Measurements from ENCODE around the gene SORBS2. TPM values are rescaled to one million over a fixed set of nuclear protein-coding genes. Genes with fewer than 3 reads are reported as not detected.

The SORBS2 gene
- polyA plus RNA-seq, 2 donors = 22.7 to 33.4 TPM

GRCh38 chr4:185548587-185548986 is 263.4 kb downstream of the SORBS2 start:
- Histone ChIP-seq H3K36me3 (ENCODE audit: control insufficient read depth in 2 of 2, insufficient read depth in 2 of 2, low read length in 1 of 2) (no peaks in the 10 kb centered on the region), H3K4me1 (ENCODE audit: control insufficient read depth in 2 of 2, insufficient read depth in 2 of 2, low read length in 1 of 2) (peaks cover 0 to under 1% of the 10 kb centered on the region in 2 donors), H3K9me3 (ENCODE audit: control insufficient read depth in 2 of 2, insufficient read depth in 1 of 2, low read depth in 1 of 2, low read length in 1 of 2) (peaks cover 0 to 2% of the 10 kb centered on the region in 2 donors), H3K4me3 (ENCODE audit: low read depth in 1 of 2, low read length in 2 of 2) (no peak overlapping the region), H3K27ac (ENCODE audit: low read depth in 2 of 2, low read length in 1 of 2) (no peak overlapping the region), H3K27me3 (ENCODE audit: control insufficient read depth in 1 of 2, insufficient read depth in 2 of 2, low read length in 2 of 2) (no peaks in the 10 kb centered on the region)
- 88 to 96% methylated on average over 1 of the region's 1 CpG for WGBS, 2 donors

GRCh38 chr4:185546335-185546734 is 265.7 kb downstream of the SORBS2 start:
- no peak overlapping the region for H3K4me3 ChIP-seq (ENCODE audit: low read depth in 1 of 2, low read length in 2 of 2)
- no peaks in the 10 kb centered on the region for H3K27me3 ChIP-seq (ENCODE audit: control insufficient read depth in 1 of 2, insufficient read depth in 2 of 2, low read length in 2 of 2)
- no peaks in the 10 kb centered on the region for H3K4me1 ChIP-seq (ENCODE audit: control insufficient read depth in 2 of 2, insufficient read depth in 2 of 2, low read length in 1 of 2)
- no peaks in the 10 kb centered on the region for H3K9me3 ChIP-seq (ENCODE audit: control insufficient read depth in 2 of 2, insufficient read depth in 1 of 2, low read depth in 1 of 2, low read length in 1 of 2)
- H3K27ac ChIP-seq (ENCODE audit: low read depth in 2 of 2, low read length in 1 of 2) = no peak overlapping the region
- WGBS, 2 donors = 72 to 78% methylated on average over 6 of the region's 6 CpGs
- no peaks in the 10 kb centered on the region for H3K36me3 ChIP-seq (ENCODE audit: control insufficient read depth in 2 of 2, insufficient read depth in 2 of 2, low read length in 1 of 2)

GRCh38 chr4:185542626-185543315 is 269.2 kb downstream of the SORBS2 start:
- H3K27me3 ChIP-seq (ENCODE audit: control insufficient read depth in 1 of 2, insufficient read depth in 2 of 2, low read length in 2 of 2) = no peaks in the 10 kb centered on the region
- peak overlapping the region; percentile 52 to 56 for H3K27ac ChIP-seq (ENCODE audit: low read depth in 2 of 2, low read length in 1 of 2)
- H3K9me3 ChIP-seq (ENCODE audit: control insufficient read depth in 2 of 2, insufficient read depth in 1 of 2, low read depth in 1 of 2, low read length in 1 of 2) = no peaks in the 10 kb centered on the region
- whole genome bisulfite sequencing, 2 donors = 65 to 66% methylated on average over 14 of the region's 14 CpGs
- H3K36me3 ChIP-seq (ENCODE audit: control insufficient read depth in 2 of 2, insufficient read depth in 2 of 2, low read length in 1 of 2) = no peaks in the 10 kb centered on the region
- no peaks in the 10 kb centered on the region for H3K4me1 ChIP-seq (ENCODE audit: control insufficient read depth in 2 of 2, insufficient read depth in 2 of 2, low read length in 1 of 2)
- no peak overlapping the region for H3K4me3 ChIP-seq (ENCODE audit: low read depth in 1 of 2, low read length in 2 of 2)

- Histone ChIP-seq H3K4me3 (ENCODE audit: low read depth in 1 of 2, low read length in 2 of 2) (no peak overlapping the region), H3K4me1 (ENCODE audit: control insufficient read depth in 2 of 2, insufficient read depth in 2 of 2, low read length in 1 of 2) (no peaks in the 10 kb centered on the region), H3K27me3 (ENCODE audit: control insufficient read depth in 1 of 2, insufficient read depth in 2 of 2, low read length in 2 of 2) (no peaks in the 10 kb centered on the region), H3K9me3 (ENCODE audit: control insufficient read depth in 2 of 2, insufficient read depth in 1 of 2, low read depth in 1 of 2, low read length in 1 of 2) (no peaks in the 10 kb centered on the region), H3K36me3 (ENCODE audit: control insufficient read depth in 2 of 2, insufficient read depth in 2 of 2, low read length in 1 of 2) (no peaks in the 10 kb centered on the region), H3K27ac (ENCODE audit: low read depth in 2 of 2, low read length in 1 of 2) (peak overlapping the region; percentile 52 to 53)
- 15 to 21% methylated on average over 10 of the region's 10 CpGs for WGBS, 2 donors
These were observed 270.7 kb downstream of the SORBS2 start for GRCh38 chr4:185541251-185541727.

- Histone ChIP-seq H3K27me3 (ENCODE audit: control insufficient read depth in 1 of 2, insufficient read depth in 2 of 2, low read length in 2 of 2) (no peaks in the 10 kb centered on the region), H3K27ac (ENCODE audit: low read depth in 2 of 2, low read length in 1 of 2) (peak overlapping the region in 1 of 2 donors; percentile 53), H3K9me3 (ENCODE audit: control insufficient read depth in 2 of 2, insufficient read depth in 1 of 2, low read depth in 1 of 2, low read length in 1 of 2) (no peaks in the 10 kb centered on the region), H3K36me3 (ENCODE audit: control insufficient read depth in 2 of 2, insufficient read depth in 2 of 2, low read length in 1 of 2) (no peaks in the 10 kb centered on the region), H3K4me1 (ENCODE audit: control insufficient read depth in 2 of 2, insufficient read depth in 2 of 2, low read length in 1 of 2) (no peaks in the 10 kb centered on the region), H3K4me3 (ENCODE audit: low read depth in 1 of 2, low read length in 2 of 2) (no peak overlapping the region)
- 56 to 58% methylated on average over 3 of the region's 3 CpGs for WGBS, 2 donors
These were observed 271.4 kb downstream of the SORBS2 start for GRCh38 chr4:185540487-185541120.

GRCh38 chr4:185540040-185540439 is 272.0 kb downstream of the SORBS2 start:
- H3K9me3 ChIP-seq (ENCODE audit: control insufficient read depth in 2 of 2, insufficient read depth in 1 of 2, low read depth in 1 of 2, low read length in 1 of 2) = no peaks in the 10 kb centered on the region
- no peaks in the 10 kb centered on the region for H3K36me3 ChIP-seq (ENCODE audit: control insufficient read depth in 2 of 2, insufficient read depth in 2 of 2, low read length in 1 of 2)
- no peaks in the 10 kb centered on the region for H3K4me1 ChIP-seq (ENCODE audit: control insufficient read depth in 2 of 2, insufficient read depth in 2 of 2, low read length in 1 of 2)
- H3K27me3 ChIP-seq (ENCODE audit: control insufficient read depth in 1 of 2, insufficient read depth in 2 of 2, low read length in 2 of 2) = no peaks in the 10 kb centered on the region
- H3K4me3 ChIP-seq (ENCODE audit: low read depth in 1 of 2, low read length in 2 of 2) = no peak overlapping the region
- no peak overlapping the region for H3K27ac ChIP-seq (ENCODE audit: low read depth in 2 of 2, low read length in 1 of 2)
- WGBS, 2 donors = 79 to 84% methylated on average over 8 of the region's 8 CpGs

- Histone ChIP-seq H3K4me3 (ENCODE audit: low read depth in 1 of 2, low read length in 2 of 2) (no peak overlapping the region), H3K4me1 (ENCODE audit: control insufficient read depth in 2 of 2, insufficient read depth in 2 of 2, low read length in 1 of 2) (no peaks in the 10 kb centered on the region), H3K9me3 (ENCODE audit: control insufficient read depth in 2 of 2, insufficient read depth in 1 of 2, low read depth in 1 of 2, low read length in 1 of 2) (no peaks in the 10 kb centered on the region), H3K36me3 (ENCODE audit: control insufficient read depth in 2 of 2, insufficient read depth in 2 of 2, low read length in 1 of 2) (no peaks in the 10 kb centered on the region), H3K27ac (ENCODE audit: low read depth in 2 of 2, low read length in 1 of 2) (no peak overlapping the region), H3K27me3 (ENCODE audit: control insufficient read depth in 1 of 2, insufficient read depth in 2 of 2, low read length in 2 of 2) (no peaks in the 10 kb centered on the region)
- whole genome bisulfite sequencing, 2 donors = 53 to 77% methylated on average over 1 of the region's 1 CpG
These were observed 273.2 kb downstream of the SORBS2 start for GRCh38 chr4:185538806-185539205.

GRCh38 chr4:185536411-185536709 is 275.6 kb downstream of the SORBS2 start:
- H3K36me3 ChIP-seq (ENCODE audit: control insufficient read depth in 2 of 2, insufficient read depth in 2 of 2, low read length in 1 of 2) = no peaks in the 10 kb centered on the region
- H3K27ac ChIP-seq (ENCODE audit: low read depth in 2 of 2, low read length in 1 of 2) = peak overlapping the region in 1 of 2 donors; percentile 65
- H3K4me3 ChIP-seq (ENCODE audit: low read depth in 1 of 2, low read length in 2 of 2) = no peak overlapping the region
- no peaks in the 10 kb centered on the region for H3K9me3 ChIP-seq (ENCODE audit: control insufficient read depth in 2 of 2, insufficient read depth in 1 of 2, low read depth in 1 of 2, low read length in 1 of 2)
- no peaks in the 10 kb centered on the region for H3K4me1 ChIP-seq (ENCODE audit: control insufficient read depth in 2 of 2, insufficient read depth in 2 of 2, low read length in 1 of 2)
- WGBS, 2 donors = 9 to 10% methylated on average over 4 of the region's 4 CpGs
- no peaks in the 10 kb centered on the region for H3K27me3 ChIP-seq (ENCODE audit: control insufficient read depth in 1 of 2, insufficient read depth in 2 of 2, low read length in 2 of 2)

GRCh38 chr4:185535612-185536410 is 276.2 kb downstream of the SORBS2 start:
- peak overlapping the region; percentile 65 to 91 for H3K27ac ChIP-seq (ENCODE audit: low read depth in 2 of 2, low read length in 1 of 2)
- no peaks in the 10 kb centered on the region for H3K4me1 ChIP-seq (ENCODE audit: control insufficient read depth in 2 of 2, insufficient read depth in 2 of 2, low read length in 1 of 2)
- no peaks in the 10 kb centered on the region for H3K27me3 ChIP-seq (ENCODE audit: control insufficient read depth in 1 of 2, insufficient read depth in 2 of 2, low read length in 2 of 2)
- H3K36me3 ChIP-seq (ENCODE audit: control insufficient read depth in 2 of 2, insufficient read depth in 2 of 2, low read length in 1 of 2) = no peaks in the 10 kb centered on the region
- 10 to 12% methylated on average over 28 to 32 of the region's 32 CpGs for WGBS, 2 donors
- H3K4me3 ChIP-seq (ENCODE audit: low read depth in 1 of 2, low read length in 2 of 2) = peak overlapping the region; percentile 60 to 64
- H3K9me3 ChIP-seq (ENCODE audit: control insufficient read depth in 2 of 2, insufficient read depth in 1 of 2, low read depth in 1 of 2, low read length in 1 of 2) = no peaks in the 10 kb centered on the region
